ENCODE data around the gene CD248.

Gene CD248

DNA sequence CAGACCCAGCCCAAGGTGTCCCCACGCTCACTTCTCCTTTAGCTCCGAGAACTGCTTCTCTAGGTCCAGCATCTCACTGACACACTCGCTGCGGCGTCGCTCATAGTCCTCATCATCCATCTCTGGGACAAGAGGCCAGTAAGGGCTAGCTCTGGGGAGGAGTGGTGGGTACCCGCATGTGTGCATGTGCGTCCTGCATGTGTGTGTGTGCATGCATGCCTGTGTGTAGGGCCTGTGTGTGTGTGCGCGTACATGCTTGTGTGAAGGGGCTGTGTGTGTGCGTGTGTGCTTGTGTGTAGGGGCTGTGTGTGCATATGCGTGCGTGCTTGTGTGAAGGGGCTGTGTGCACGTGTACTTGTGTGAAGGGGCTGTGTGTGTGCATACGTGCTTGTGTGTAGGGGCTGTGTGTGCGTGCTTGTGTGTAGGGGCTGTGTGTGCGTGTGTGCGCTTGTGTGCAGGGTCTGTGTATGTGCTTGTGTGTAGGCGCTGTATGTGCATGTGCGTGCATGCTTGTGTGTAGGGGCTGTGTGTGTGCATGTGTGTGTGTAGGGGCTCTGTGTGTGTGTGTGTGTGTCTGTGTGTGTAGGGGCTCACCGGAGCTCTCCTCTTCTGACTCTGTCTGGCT, 24.8 kb upstream of the CD248 start:
- DNase-seq (ENCODE audit: low read depth): no peak

DNA sequence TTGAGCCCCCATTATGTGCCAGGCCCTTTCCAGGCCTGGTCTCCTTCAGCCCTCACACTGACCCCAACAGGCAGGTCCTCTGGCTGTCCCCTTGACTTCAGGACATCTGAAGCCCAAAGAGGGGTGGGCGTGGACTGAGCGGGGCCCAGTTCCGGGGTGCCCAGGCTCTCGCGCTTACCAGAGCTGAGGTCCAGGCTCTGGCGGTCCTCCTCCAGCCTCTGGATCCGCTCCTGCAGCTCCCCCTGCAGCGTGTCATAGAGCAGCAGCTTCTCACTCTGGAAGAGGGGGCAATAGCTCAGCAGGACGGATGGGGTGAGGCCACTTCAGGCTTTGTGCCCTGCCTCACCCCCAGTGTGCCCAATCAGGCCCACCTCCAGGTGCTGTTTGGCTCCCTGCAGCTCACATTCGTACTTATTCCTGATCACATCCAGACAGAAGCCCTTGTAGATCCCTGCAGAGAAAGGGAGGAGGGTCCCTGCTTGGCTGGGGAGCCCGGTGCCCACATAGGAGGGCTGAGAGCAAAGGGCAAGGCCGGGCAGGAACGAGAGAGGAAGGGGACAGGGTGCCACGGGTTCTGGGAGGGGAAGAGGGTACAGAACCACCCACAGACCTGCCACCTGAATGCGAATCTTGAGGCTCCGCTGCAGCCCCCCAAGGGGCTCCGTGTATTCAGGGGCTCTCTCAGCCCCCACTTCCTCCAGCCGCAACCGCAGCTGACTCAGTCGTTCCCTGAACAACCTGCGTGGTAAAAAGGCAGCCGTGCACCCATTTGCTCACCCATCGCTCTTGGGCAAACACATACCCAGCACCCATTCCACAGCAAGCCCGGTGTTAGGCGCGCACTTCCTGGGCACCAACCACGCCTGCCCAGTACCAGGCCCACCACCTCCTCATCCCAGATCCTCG, 24.0 kb upstream of the CD248 start:
- DNase-seq (ENCODE audit: low read depth): no peak

DNA sequence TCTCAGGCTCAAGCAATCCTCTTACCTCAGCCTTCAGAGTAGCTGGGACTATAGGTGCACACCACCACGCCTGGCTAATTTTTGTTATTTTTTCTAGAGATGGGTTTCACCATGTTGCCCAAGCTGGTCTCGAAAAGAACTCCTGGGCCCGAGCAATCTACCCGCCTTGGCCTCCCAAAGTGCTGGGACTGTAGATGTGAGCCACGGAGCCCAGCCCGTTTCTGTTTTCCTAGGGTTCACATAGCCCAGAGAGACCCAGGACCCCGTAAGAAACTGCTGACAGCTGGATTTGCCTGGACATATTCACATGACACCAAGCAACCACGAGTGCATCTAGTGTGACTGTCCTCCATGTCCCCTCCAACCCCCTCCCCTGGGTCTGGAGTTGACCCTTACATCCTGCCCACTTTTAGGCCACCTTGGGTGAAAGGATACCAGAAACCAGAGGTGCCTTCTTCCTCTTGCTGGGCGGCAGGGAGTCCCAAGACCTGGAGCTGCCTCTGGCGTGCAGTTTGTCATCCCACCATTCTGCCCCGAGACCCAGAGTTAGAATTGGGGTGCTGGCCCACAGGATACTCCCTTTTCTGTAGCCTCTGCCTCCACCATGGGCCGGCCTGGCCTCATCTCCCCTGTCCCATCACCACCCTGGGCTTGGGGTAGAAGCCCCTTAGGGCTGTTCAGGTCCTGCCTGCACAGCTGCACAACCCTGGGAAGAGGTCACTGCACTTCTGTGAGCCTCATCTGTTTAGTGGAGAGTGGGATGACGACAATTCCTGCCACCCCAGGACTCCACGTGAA, 23.0 kb upstream of the CD248 start:
- DNase-seq (ENCODE audit: low read depth): no peak

DNA sequence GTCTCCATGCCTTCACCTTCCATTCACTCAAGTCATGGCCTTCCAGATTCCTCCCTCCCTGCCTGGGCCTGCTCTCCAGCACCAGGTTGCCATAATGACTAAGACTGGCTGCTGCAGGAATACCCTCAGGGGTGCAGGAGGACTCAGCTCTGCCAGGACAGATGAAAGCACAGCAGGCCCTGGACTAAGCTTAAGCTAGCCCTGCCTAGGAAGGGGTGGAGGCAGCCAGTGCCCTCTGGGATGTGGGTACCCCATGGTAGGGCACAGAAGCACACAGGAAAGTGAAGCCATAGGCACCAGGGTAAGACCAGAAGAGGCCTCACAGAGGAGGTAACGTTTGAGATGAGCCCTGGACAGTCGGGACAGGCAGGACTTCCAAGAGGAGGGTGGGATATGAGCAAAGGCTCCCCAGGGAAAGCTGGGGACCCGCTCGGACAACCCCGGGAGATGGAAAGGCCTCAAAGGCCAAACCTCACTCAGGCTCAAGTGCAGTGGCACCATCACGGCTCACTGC, 22.4 kb upstream of the CD248 start:
- DNase-seq (ENCODE audit: low read depth): no peak

DNA sequence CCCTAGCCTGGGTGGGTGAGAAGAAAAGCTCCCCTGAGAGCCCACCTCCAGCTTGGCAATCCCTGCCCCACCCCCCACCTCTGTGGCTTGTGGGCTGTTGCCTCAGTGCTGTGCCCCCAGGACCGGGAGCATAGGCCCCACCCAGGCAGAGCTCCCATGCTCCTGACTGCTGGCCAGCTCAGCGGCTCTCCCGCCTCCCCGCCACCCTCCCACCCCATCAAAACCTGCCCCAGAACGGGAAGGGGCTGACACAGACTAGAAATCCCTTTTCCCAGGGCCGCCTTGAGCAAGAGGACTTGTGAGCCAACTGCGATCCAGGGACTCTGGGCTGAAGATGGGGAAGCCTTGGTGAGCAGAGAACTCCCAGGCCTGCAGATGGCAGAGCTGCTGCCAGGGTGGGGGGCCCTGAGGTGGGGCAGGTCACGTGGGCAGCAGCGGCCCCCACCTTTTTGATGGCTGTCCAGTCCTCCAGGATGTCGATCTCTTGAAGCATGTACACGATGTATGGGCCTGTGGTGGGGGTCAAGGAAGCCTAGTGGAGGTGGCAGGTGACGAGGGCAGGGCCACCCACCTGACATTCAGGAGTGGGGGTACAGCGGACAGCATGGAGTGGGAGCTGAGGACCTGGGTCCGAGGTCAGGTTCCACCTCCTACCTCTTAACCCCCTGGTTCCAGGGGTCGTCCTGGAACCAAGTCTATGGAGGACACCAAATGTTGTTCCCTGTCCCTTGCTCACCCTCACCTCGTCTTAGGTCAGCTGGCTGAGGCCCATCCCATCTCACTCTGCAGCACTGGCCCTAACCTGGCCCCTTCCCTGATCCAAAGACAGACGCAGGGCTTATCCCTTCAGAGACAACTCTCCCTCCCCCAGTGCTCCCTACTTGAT, 21.7 kb upstream of the CD248 start:
- no peak for DNase-seq (ENCODE audit: low read depth)

DNA sequence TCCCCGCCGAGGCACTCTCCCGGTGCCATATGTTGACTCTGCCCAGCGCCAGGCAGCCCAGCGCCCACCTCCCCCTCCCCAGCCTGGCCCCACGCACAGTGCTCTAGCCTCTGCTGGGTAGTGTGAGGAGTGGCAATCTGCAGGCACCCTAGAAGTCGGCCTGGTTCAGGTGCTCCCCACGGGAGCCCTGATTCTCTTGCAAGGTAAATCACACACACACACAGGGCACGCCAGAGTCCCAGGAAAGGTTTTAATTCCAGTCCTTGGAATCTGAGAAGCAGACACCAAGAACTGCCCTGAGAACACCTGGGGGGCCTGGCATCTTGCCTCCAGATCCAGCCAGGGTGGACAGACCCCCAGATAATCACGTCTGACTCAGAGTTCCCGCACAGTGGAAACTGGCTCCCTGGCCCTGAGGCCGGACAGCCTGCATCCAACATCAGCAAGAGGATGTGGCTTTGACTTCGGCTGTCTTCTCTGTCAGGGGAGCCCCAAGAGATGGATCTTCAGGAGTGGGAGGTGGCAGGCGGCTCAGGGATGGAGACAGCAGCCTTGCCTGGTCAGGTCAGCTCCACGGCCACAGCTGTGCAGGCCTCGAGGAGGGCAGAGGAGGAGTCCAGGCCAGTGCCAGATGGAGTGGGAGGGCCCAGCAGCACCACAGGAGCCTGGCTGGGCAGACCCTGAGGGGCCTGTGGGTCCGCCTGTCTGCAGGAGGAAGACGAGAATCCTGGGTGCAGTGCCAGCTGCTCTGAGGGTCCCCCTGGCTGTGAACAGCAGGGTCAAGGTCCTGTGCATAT, 20.5 kb upstream of the CD248 start:
- DNase-seq (ENCODE audit: low read depth): no peak

DNA sequence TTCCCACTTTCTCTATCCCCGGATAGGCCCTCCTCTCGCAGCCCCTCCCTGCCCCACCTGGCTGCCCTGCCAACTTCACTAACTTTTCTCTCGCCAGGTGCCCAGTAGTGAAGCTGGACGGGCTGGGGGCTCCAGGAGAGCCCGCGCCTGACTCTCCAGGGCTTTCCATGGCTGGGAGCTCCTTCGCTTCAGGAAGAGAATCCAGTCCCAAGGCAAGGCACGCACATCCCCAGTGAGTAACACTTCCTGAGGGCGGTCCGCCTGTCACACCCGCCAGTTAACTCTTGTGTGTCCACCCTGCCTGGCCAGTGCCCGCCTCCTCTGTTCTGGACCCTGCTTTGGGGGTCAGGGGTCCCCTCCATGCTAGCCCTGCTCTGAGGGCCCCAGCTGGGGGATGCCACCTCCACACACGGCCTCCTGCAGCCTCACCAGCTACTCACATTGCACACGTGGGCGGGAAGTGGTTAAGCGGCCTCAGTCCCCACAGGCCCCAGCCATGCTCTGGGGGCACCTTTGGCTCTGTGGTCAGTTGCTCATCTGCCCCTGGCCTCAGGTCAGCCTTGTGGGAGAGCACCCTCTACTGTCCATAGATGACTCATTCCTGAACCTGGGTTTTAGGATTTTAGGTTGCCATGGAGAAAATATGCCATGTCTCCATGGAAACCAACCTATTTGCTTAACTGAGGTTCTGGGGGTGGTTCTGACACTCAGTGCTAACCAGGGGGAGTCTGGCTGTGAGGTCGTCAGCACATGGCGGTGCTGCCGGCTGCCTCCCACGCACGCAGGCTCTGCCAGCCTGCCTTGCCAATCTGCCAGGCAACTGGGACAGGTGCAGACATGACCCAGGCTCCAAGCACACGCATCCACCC, 19.6 kb upstream of the CD248 start, which contains the start of gene RIN1:
Gene RIN1, minus strand, starts transcription at position 201 of the 869 bp plus-strand sequence. Its CDS starts 32 bp downstream, at position 169.
- DNase-seq (ENCODE audit: low read depth): peak; percentile 46

DNA sequence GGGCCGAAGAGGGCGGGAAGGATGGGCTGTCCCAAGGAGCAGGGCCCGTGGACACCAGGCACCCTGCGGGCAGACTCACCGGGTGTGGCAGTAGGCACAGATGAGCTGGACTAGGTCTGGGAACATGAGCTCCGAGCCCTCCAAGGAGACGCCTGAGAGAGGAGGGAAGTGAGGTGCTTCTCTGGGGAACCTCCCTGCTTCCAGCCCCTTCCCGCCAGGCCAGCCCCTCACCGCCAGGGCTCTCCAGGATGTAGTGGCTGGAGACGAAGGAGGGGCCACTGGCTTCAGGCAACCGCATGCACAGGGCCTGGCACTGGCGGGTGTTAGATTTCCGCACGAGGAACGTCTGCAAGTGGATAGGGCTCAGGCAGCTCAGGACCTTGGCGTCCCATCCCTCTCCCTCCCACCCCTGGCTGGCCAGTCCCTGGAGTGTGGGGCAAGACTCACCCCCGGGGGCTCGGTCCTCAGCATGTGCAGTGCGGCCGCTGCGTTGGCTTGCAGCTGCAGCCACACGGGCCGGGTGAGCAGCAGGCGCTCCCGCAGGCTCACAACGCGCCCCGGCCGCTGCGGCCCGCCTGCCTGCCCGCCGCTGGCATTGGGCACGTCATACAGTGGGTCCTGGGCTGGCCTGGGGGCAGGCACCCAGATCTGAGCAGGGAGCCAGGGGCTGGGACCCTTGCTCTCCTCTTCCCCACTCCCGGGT, 18.8 kb upstream of the CD248 start:
- DNase-seq (ENCODE audit: low read depth): no peak

DNA sequence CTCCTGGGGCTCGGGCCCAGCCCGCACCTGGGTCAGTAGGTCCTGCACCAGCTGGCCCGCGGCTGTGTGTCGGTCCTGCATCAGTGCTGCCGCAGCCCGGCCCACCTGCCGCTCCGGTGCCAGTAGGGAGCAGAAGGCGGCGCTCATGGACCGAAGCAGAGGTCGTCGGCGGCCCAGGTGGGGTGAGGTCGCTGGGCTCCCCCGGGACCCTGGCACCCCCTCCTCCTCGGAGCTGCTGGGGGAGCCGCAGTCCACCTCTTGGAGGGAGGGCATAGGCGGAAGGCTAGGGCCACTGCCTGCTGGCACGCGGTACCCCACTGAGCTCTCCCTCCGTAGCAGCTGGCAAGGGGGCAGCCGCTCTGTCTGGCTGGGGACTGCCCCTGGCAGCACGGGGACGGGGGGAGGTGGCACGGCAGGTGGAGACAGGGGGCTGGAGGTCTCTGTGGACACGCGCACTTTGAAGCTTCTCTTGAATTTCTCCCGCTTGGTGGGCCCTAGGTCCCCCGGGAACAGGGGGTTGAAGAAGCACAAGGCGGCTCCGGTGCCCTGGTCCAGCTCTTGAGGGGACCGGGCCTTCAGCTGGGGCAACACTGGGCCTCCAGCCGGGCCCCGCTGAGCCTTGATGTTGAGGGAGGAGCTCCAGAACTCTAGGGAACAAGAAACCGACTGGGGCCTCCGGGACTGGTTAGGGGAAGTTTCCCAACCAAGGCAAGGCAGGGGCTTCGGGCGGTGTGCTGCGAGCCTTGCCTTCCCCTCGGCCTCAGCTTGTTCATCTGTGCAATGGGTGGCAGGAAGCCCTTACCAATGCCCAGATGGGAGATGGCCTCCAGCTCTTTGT, 18.0 kb upstream of the CD248 start:
- DNase-seq (ENCODE audit: low read depth): no peak

DNA sequence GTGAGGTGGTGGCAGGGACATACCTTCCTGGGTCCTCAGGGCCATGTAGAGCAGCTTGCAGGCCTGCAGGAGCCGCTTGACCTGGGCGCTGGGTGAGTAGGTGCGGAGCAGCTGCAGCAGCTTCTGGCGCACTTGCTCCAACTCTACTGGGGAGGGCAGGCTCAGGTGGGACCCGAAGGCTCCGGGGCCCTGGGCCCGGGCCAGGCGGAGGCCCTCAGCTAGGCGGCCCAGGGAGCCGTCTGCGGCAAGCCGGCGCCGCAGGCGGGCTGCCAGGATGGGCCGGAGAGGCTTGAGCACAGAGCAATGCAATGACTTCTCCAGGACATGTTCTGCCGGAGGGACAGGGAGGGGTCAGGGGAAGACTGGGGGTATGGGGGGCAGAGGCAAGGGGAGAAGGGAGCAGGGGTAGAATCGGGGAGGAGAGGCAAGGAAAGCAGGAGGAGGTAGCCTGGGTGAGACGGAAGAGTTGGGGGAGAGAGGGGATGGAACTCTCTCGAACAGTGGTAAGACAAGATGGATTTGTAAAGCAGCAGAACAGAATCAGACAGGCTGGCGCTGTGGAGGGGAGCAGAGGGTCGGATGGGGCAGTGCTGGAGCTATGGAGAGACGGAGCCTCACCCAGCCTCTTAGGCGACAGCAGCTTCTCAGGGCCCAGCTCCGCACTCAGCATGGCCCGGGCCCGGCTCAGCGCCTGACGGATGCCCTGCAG, 17.2 kb upstream of the CD248 start:
- no peak for DNase-seq (ENCODE audit: low read depth)

DNA sequence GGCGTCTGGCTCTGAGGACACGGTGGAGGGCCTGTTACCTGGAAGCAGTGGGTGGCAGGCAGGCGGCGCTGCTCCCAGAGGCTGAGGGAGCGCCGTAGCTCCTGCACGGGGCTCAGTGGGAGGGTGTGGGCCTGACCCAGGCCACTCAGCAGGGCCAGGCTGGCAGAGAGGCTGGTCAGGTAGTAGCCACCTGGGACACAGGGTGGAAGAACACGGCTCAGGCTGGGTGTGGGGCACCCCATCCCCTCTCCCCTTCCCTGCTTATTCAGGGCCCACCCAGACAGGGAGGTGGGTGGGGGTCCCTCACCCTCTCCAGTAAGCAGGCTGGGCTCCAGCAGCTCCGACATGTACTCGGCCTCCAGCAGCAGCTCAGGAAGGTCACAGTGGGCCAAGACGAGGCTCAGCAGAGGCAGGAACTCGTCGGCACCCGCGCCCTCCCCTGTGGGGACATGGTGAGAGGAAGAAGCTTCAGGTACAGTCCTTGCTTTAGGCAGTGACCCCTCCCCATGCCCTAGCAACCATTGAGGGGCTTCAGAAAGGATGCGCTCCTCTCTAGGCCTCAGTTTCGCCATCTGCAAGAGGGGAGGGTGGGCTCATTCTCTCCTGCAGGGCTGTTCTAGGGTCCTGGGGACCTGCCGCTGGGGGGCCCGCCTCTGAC, 16.5 kb upstream of the CD248 start:
- no peak for DNase-seq (ENCODE audit: low read depth)

DNA sequence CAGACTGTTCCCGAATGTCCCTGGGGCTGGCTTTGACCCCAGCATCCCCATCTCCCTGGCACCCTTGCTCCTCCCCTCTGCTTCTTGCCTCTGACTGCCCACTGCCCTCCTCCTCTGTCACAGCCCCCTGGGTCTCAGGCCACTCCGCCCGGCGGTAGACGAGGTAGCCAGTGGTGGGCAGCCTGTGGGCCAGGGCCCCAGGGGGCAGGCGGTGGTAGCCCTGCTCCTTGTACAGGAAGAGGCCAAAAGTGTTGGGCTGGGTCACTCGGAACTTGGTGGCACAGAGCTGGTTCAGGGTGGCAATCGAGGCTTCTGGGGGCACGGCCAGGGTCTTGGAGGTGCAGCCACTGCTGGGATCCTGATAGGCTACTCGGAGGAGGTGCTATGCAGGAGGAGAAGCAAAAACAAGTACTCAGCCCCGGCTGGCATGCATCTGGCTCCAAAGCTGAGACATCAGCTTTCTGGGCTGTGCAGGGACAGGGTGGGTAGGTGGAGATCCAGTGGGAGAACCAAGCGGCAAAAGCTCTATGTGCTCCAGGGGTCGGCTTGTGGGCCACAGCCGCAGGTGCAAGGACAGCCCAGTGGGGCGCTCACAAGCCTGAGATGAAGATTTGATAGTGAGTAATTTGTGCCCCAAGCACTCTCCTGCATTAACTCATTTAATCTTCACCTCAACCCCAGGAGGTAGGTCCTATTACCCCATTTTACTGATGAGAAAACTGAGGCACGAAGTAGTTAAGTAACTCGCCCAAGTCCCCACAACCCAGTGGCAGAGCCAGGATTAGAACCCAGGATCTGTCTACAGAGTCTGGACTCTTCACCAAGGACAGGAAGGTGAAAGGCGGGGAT, 15.8 kb upstream of the CD248 start:
- DNase-seq (ENCODE audit: low read depth): no peak

DNA sequence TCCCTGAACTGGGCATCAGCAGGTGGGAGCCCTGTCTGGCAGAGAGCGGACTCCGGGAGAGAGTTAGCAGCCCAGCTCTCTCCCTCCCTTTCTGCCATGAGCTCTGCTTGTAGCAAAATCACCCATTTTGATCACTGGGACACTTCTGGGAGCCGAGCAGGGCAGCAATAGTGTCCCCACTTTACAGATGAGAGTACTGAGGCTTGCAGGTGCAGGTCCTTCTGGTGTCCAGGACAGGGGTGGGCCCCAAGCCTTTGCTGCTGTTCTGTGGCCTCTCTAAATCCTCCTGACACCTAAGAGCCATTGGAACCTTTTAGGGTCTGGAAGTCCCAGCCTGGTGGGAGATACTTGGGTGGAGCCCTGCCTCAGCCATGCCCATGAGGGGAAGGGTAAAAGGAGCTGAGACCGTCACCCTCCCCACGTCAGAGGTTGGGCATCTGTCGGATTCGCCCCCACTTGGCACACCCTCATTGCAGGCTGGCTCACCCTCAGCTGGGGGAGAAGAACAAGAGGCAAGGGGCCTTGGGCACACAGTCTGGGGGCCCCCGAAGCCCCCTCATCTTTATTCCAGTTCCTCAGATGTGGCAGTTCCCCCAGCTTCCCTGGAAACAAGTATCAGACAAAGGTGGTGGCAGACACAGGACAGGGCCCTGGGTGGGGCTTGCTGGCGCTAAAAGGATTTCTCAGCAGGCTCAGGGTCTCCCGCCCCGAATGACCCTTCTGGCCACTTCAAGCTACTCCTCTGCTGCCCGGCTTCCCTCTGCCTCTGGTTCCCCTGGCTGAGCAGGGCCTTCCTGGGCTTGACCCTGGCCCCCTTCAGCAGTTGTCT, 14.9 kb upstream of the CD248 start:
- DNase-seq (ENCODE audit: low read depth): no peak

DNA sequence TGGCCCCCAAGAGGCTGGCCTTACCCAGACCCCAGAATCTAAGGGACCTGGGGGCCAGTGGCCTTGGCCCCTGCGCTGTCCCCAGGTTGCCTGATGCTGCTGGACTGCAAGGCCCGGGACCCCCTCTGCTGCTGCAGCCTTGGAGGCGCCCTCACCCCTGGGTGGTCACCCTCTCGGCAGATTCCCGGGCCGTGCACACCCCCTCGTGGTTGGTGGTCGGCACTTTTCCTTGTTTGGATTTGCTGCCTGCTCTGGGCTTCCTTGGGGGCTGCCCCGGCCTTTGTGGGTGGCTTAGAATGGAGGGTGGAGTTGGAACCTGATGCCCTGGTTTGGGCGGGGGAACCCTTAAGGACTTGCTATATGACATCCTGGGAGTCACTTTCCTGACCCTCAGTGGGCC, 14.1 kb upstream of the CD248 start:
- no peak for DNase-seq (ENCODE audit: low read depth)

DNA sequence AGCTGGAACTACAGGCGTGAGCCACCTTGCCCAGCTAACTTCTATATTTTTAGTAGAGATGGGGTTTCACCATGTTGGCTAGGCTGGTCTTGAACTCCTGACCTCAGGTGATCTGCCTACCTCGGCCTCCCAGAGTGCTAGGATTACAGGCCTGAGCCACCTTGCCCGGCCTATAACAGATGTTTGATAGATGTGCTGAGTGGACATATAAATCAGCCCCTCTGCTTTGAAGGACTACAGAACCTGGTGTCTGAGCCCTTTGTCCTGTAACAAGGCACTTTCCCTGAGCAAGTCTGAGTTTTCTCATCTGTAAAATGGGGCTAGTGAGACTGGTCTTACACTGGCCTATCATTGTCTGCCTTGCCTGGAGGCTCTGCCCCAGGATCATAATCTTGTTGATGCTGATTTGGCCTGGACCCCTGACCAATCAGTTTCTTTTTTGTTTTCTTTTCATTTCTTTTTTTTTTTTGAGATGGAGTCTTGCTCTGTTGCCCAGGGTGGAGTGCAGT, 12.4 kb upstream of the CD248 start:
- DNase-seq (ENCODE audit: low read depth): no peak

Data from activated T-cell treated with anti-CD3 and anti-CD28 coated beads for 24 hours (primary cell).